Measurements from ENCODE around the gene SDCBP2.
"Not testable (repeated sequence)": the region's sequence is repeated elsewhere in the genome, so short reads cannot be mapped to it uniquely, and the experiment has no call there.

Gene SDCBP2

DNA sequence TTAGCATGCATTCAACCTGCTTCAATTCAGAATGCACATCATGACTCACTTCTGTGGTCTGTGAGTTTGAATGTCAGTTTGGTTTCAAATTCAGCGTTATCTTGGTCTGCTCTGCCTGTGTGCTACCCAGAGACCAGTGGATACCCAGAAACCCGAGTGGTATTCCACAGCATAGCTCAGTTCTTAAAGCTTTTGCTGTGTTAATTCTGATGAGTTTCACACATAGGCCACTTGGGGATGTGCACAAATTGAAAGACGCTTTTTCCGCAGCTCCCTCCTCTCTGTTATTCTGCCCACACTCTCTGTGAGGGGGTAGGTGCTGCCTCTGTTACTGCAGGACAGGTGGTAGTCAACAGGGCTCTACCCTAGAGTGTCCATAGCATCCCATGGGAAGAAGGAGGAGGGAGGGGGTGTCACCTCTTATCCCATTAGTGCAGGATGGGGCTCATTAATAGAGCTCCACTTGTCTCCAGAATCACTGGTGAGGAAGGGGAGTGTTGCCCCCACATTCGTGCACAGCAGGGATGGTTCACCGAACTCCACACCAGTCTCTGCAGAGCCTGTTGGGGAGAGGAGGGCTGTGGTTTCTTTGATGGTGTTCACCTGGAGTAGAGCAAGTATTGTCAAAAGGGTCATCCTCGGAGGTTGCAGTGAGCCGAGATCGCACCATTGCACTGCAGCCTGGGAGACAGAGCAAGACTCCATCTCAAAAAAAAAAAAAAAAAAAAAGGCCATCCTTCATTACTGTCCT is 29.2 kb upstream of the SDCBP2 start:
- DNase-seq, result no peak

DNA sequence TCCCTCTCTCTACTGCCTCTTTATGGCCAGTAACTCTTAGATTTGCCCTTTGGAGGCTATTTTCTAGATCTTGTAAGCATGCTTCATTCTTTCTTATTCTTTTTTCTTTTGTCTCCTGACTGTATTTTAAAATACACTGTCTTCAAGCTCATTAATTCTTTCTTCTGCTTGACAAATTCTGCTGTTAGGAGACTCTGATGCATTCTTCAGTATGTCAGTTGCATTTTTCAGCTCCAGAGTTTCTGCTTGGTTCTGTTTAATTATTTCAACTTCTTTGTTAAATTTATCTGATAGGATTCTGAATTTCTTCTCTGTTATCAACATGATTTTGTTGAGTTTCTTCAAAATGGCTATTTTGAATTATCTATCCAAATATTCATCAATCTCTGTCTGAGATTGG is 25.0 kb upstream of the SDCBP2 start:
- no peak for DNase-seq

DNA sequence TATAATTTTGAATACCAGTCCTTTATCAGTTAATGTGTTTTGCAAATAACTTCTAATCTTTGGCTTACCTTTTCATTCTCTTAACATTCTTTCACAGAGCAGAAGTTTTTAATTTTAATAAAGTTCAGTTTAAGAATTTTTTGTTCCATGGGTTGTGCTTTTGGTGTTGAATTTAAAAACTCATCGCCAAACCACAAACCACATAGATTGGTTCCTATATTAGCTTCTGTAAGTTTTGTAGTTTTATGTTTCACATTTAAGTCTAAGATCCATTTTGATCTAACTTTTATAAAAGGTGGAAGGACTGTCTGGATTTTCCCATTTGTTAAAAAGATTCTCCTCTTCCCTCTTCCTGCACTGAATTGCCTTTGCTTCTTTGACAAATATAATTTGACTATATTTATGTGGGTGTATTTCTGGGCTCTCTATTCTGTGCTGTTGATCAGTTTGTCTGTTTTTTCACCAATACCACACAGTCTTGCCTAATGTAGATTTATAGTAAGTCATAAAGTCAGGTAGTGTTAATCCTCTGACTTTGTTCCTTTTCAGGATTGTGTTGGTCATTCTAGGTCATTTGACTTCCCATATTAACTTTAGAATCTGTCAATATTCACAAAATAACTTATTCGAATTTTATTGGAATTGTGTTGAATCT is 17.5 kb upstream of the SDCBP2 start:
- DNase-seq, result no peak

DNA sequence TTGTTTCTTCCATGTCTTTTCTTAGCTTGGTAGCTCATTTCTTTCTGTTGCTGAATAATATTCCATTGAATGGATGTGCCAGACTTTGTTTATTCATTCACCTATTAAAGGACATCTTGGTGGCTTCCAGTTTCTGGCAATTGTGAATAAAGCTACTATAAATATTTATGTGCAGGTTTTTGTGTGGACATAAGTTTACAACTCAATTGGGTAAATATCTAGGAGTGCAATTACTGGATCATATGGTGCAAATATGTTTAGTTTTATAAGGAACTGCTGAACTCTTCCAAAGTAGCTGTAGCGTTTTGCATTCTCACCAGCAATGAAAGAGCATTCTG is 16.8 kb upstream of the SDCBP2 start:
- DNase-seq, result no peak

DNA sequence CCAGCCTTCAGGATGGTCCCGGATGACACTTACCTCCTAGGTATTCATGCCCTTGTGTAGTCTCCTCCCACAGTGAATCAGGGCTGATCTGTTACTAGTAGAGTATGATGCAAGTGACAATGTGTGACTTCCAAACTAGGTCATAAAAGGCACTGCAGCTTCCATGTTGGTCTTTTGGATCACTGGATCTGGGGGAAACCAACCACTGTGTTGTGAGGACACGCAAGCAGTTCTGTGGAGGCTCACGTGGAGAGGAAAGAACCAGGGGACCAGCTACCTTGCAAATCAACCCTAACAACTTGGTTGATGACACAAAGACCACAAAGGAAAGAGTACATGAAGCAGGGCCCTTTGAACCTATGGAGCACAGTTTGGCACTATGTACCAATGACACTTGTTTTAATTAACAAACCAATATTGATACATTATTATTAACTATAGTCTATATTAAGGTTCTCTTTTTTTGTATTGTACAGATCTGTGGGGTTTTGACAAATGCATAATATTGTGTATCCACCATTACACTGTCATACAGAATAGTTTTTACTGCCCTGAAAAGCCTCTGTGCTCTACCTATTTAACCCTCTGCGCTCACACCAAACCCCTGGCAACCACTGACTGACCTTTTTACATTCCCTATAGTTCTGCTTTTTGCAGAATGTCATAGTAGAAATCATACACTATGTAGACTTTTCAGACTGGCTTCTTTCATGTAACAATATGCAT is 16.3 kb upstream of the SDCBP2 start:
- DNase-seq, result no peak

DNA sequence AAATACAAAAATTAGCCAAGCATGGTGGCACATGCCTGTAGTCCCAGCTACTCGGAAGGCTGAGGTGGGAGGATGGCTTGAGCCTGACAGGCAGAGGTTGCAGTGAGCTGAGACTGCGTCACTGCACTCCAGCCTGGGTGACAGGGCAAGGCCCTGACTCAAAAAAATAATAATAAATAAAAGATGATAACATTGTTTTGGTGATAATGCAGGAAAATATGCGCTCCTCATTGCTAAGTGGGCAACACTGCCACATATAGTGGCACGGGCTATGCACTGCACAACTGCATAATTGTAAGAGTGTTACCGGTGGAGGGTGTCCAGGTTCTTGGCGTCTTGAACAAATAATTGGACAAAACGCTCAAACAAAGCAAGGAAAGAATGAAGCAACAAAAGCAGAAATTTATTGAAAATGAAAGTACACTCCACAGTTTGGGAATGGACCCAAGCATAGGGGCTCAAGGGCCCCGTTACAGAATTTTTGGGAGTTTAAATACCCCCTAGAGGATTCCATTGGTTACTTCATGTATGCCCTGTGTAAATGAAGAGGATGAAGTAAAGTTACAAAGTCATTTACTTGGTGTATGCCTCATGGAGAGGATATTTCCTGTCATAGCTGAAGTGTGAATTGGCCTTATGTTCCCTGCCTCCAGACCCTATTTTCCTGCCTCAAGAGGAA is 14.6 kb upstream of the SDCBP2 start:
- not testable (repeated sequence) for DNase-seq

DNA sequence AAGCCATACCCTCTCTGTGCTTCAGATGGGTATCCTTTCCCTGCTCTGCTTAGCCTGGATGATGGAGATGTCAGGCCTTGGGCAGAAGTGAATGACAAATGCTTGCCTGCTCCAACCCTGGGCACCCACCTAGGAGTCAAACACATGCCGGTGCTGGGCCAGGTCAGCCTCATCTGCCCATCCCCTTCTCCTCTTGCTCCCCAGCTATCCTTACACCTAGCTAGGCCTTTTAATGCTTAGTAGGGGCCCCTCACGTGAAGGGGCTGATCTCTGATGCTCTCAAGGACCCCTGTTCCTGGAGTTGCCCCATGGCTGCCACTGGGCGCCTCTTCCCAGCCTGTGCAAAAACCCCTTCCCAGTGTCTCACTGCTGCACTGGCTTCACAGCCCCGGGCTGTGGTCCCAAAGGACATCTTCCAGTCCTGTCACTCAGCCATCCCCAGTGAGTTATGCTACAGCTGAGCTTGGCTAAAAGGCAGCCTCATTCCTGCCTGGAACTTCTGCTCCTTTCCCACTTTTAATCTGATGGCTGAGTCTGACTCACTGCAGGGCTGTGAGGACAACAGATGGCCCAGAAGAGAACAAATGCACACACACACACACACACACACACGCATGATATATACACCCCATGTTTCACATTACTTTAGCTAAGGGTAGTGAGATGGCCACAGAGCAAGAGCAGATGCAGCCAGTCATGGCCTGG is 12.8 kb upstream of the SDCBP2 start:
- DNase-seq, result no peak

DNA sequence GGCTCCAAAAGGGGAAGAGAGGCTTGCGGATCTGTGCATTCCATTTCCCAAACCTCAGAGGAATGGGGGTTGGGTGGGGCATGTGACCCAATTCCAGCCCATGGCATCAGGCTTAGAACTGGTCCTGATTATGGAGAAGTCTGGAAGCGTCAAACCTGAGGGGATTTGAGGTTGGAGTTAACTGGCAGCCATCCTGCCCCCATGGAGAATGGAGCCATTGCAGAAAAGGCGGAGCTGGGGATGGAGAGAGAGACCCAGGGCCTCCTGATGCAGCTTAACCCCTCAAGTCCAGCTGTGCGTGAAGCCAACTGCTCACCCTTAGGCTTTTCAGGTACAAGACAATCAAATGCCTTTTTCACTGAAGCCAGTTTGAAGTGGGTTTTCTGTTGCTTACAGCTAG is 9.9 kb upstream of the SDCBP2 start:
- DNase-seq, result no peak

DNA sequence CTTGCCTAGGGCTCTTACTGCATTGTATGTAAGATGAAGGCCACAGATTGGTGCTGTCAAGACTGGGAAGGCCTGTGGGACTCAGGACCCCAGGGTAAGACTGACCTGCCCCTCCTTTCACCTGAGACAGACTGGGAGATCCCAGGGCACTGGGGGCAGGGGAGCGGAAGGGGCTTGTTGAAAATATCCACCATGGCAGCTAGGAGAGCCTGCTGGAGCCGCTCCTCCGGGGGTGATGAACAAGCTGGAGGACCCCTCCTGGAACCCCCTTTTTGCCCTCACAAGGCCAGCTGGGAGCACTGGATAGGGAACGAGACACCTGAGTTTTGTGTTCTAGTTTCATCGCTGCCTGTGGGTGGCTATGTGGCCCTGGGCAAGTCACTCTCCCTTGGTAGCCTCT is 9.2 kb upstream of the SDCBP2 start:
- DNase-seq, result no peak

DNA sequence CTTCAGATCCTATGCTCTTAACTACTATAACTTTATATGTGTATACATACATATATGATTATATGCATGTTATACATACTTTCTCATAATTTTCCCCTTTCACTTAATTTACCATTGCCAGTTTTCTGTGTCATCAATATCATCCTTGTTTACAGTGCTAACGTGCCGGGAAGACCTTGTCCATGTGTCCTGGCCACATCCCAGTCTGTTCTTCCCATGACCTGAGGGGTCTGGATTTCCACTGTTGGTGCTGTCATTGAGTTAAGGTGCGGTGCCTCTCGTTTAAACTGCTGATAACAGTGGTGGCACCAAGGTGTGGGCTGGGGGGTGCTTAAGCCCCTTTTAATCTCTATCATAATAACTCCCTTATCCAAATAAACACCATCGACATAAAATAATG is 8.5 kb upstream of the SDCBP2 start:
- no peak for DNase-seq

DNA sequence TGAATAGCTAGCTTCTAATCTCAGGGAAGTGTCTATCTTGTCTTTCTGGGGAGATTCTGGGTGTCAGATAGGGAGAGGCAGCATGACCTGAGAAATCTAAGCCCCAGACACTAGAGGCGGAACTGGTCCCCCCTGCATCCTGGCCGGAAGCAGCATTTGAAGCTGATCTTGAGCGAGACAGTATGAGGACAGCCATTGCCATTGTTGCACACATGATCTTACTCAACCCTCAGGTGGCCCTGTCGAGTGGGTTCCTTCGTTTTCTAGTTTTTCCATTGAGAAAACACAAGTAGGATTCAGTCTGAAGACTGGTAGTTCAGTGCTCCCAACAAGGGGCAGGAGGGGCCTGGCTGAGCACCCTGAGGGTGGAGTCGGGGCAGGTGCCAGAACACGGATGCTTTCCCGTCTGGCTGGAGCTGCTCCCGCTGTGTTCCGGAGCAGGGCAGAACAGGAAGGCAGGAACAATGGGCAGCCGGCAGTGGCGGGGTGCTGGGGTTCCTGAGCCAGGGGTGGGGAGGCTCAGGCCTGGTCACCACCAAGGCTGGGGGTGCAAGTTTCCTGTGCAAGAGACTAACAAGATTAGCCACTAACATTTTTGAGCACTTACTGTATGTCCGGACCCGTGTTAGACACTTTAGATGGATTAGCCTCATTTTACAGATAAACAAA is 7.9 kb upstream of the SDCBP2 start:
- DNase-seq, result no peak

DNA sequence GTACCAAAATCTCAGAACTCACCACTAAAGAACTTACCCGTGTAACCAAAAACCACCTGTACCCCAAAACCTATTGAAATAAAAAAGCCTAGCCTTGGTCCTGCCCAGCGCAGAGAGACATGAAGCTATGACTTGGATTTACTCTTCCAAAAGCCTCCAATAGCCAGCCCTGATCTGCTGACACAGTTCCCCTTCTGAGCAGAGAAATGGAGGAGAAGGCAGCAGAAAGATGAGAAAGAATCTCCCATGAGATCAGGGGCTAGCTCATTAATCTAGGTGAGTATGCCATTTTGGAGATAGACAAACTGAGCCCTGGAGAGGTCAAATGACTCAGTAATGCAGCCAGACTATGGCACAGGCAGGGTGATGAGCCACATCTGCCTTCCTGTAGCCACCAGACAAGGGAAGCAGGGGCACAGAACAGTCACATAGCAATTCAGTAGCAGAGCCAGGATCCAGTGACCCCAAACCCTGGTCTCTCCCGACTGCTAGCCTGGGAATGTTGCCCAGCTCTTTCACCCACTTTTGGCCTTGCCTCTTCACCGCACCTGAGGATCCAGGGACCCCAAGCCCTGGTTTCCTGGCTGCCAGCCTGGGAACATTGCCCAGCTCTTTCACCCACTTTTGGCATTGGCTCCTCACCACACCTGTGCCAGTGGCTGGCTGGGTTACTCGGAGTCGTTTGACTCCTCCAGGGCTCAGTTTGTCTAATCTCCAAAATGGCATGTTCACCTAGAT is 7.2 kb upstream of the SDCBP2 start:
- no peak for DNase-seq

DNA sequence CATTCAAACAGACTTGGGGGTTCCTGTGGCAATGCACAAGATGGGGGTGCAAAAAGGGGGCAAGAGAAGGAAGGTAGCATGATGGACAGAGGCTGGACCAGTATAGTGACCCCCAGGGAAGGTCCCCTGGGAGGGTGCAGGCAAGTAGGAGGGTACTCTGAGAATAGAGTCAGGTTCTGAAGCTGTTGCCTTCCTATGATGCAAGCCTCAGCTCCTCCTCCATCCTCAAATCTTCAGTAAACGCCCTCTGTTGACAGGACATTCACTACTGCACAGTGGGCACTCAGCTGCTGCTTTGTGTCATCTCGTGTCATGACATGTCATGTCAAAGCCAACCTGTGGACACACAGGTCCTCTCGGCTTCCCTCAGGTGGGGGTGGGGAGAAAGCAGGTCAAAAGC is 5.8 kb upstream of the SDCBP2 start:
- no peak for DNase-seq

DNA sequence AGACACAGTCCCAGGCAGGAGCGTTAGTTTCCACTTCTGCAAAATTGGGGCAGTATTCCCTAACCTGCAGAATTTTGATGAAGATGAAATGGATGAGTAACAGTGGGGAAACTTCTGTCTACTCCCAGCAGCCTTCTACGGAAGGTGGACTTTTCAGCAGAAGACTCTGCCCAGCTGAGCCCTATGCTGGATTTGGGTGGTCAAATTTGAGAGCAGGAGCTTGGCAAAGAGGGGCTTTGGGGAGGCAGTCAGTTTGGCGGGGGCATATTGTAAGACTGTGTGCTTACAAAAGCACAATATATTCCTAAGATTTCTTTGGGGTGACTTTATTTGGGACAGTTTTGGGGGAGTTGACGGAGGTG is 5.4 kb upstream of the SDCBP2 start:
- DNase-seq, result no peak

DNA sequence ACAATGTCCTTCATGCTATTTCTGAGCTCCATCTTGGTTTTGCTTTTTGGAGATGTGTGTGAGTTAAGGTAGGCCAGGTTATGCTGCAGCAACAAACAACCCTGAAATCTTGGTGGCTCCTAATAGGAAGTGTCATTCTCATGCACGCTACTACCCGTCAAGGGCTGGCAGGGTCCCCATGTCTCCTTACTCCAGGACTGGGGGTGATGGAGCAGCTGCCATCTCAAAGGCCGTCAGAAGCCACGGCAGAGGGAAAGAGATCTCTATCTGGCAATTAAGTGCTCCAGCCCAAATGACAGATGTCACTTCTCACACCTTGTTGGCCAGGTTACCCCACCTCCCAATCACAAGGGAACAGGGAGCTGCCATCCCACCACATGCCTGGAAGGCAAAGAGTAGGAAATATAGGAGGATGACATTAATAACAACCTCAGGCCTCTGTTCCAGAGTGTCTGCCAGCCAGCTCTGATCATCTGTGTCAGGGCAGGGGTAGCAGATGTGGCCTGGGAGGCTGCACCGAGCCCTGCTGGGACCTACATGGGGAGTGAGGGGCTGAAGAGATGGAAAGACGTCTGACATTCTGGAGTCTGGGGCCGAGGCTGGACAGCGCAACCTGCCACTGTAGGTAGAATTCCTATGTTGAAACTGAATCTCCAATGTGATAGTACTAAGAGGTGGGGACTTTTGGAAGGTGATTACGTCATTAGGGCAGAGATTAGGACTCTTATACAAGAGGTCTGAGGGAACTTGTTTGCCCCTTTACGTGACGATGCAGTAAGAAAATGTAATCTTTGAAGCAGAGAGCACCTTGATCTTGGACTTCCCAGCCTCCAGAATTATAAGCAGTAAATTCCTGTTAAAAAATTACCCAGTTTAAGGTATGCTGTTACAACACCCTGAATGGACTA is 4.8 kb upstream of the SDCBP2 start:
- no peak for DNase-seq

DNA sequence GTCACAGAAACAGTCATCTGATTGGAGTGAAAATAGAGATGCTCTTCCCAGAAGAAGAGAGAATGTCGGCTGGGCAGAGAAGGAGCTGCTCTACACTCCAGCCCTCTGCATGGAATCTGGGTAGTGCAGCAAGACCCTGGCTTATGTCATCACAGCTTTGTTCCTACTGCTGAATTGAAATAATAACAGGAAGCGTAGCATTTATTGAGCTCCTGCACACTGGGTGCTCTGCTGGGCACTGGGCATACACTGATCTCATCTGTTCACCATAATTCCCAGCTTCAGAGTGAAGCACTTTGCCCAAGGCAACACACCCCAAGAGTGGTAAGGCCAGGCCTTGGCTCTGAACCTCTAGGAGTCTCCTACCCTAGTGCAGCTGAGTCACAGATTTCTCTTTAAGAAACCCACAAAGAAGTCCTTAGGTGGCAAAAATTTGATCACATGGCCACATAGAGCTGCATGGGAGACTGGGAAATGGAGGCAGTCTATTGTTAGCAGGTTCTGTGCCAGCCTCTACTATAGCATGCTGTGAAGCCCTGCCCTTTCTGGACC is 3.9 kb upstream of the SDCBP2 start:
- no peak for DNase-seq

DNA sequence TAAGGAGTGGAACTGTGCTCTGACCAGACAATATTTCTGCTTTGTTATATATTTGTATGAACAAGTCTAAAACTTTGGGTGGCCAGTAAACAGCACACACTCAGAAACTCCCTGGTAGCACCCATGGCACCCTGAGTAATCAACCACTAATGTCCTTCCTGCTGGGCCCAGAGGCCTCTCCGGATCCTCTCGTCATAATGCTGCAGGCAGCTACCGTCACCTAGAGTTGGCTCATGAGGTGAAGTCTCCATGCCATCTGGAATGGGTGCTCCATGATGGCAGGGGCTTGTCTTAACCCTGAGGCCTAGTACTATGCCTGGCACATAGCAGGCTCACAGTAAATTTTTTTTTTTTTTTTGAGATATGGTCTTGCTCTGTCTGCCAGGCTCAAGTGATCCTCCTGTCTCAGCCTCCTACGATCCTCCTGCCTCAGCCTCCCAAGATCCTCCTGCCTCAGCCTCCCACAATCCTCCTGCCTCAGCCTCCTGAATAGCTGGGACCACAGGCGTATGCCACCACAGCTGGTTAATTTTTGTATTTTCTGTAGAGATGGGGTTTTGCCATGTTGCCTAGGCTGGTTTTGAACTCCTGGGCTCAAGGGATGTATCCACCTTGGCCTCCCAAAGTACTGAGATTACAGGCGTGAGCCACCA is 3.0 kb upstream of the SDCBP2 start:
- no peak for DNase-seq

DNA sequence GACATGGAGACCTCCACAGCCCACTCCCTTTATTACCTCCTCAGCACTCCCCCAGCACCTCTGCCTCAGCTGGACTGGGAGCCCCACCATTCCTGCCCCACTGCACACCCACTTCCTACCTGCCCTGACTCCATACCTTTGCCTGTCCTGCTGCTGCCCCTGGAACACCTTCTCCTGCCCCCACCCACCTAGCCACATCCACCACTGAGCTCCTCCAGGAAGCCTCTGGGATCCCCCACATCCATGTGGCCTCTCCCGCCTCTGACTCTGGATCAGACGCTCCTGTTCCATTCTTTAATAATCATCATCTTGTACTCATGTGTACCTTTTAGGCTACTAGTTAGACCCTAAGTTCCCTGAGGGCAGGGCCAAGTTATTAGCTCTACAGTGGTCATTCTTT is 2.2 kb upstream of the SDCBP2 start:
- DNase-seq, result no peak

DNA sequence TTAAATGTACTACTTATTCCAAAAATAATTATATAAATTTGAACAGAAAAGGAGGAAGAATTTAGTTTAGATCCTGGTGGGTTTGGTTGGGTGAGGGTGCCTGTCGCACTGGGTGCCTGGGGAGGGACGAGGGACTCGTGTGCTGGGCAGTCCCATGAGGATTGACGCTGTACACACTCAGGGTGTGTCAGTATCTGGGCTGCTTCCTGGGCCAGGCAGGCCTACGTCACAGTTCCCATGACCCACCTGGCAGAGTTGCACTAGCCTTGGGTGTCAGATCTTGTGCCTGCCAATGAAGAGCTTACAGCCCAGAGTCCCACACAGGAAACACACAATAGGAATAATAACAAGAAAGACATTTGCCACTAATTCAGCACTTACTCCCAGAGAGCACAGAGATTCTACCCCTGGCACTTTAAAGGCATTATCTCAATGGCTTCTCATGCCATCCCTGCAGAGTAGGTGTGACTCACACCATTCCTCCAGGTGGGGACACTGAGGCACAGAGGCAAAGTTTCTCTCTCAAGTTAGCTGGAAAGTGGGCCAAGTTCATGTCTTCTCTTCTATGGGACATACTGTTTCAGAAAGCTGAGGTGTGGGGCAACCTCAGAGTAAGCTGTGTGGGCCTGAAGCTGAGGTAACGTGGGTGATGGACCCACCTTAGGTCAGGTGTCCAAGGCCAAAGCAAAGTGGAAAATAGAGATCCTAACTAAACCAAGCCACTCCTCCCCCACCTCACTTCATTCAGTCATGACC is 1.3 kb upstream of the SDCBP2 start:
- no peak for DNase-seq
